Left kidney (tissue), 2 donors: ENCODE data around the gene CSMD2. TPM values are rescaled to one million over a fixed set of nuclear protein-coding genes. Genes with fewer than 3 reads are reported as not detected.

Experiments used
- DNase-seq: peaks from one replicate; pipeline ENCODE4 v3.0.0-alpha.2; 2013
- polyA plus RNA-seq: library from polyadenylated mRNA; unstranded; fragments of 120-200 nt; gene quantifications from one replicate; pipeline ENCODE4 v1.2.1, GENCODE V29; 2013; ENCODE audit not compliant: insufficient read length

The CSMD2 gene
- polyA plus RNA-seq, 1 donor, result 1.2 TPM

DNA sequence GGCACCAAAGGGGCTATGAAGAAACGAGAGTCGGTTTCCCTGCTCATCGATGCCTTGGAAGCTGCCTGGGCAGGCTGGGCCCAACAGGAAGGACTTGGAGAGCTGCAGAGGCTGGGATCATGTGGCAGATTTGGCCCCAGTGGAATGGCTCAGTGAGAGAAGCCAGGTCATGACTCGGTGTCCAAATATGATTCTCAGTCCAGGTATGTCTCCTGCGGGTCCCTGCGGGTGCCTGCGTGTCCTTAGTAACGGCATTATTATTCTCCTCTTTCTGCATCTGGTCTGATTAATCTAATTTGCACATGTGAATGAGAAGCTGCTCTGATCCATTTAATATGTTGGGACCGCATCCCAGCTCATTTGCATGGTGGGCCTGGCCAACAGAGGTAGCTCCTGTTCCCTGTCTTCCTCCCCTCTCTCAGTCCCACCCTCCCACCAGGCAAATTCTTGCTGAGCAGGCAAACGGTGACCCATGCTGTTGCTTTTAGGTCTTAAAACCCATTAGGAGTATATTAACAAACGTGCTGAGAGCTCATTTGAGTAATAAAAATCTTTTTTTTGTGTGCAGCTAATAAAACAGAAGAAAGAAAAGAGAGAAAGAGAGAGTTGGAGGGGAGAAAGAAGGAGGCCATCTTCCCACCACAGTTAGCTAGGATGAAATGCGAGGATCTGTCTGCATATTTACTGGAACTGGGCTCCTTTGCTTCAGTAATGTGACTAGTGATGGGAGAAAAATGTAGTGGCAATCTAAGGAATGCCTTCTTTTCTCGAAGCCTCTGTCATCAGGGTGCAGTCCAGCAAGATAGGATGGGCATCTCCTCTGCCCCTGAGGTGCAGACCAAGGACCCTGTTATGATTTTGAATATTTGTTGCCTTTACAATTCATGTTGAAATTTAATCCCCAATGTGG lies 167.6 kb downstream of the CSMD2 start:
- no peak for DNase-seq

DNA sequence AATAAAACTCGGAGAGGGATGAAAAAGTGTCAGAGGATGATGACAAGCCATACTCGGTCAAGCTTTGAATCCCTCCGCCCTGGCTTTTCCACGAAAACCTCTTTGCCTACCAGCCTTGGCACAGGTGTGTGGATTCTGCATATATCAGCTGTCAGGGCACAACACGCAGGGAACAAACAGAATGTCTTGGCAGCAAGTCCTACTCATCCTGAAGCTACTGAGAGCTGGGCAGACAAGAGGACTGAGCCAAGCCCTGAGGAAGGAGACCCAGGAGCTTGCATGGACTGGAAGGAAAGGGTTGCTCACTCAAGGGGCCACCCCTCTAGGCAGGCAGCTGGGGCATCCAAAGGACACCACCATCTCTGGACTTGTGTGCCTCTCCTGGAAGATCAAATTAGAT lies 168.7 kb downstream of the CSMD2 start:
- DNase-seq, result no peak

DNA sequence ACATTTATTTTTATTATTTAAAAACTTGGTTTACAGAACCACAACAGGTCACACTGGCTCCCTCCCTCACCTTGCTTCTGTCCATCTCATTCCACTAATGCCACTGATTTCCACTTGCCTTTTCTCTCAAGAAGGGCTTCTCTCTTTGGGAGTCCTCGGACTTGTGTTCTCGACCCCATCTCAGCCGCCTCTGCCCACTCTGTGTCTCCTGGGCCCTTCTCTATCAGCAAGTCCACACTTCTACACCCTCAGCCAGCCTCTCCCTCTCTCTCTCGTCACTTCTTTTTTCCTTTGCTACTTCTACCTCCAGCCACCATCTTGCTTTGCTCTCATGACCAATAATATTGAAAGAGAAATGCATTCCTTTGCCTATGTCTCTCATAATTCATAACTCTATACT lies 171.7 kb downstream of the CSMD2 start:
- DNase-seq, result no peak

DNA sequence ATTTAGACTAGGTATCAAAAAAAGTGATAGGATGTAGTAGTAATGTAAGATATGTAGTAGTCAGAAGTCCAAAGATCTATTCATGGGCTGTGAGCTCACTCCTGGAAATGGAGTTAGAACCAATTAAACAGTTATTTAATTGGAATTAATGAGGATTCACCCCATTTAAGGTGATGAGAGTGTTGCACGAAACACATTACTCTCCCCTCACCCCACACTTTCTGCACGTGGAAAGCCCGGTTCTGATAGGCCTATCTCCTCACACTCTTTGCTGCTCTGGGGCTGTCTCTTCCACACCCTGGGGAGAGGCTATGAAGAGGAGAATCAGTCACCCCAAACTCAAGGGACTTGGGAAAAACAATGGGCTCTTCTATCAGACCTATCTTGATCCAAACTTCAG lies 174.7 kb downstream of the CSMD2 start:
- DNase-seq, result no peak

DNA sequence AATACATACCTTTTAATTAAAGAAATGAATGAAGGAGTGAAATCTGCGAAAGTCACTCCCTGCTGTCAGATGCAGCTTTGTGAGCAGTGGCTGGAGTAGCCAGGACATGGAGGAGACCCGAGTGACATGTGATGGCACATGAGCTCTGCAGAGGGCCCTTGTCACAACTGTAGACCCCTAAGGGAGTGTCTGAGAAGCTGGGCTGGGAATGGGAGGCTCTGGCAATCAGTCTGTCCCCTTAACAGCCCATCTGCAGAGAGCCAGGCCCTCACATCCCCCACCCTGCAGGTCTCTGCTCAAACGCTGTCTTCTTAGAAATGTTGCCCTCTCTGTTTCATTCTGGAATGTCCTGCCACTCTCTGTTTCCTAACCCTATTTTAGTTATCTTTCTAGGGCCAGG lies 176.9 kb downstream of the CSMD2 start:
- no peak for DNase-seq

DNA sequence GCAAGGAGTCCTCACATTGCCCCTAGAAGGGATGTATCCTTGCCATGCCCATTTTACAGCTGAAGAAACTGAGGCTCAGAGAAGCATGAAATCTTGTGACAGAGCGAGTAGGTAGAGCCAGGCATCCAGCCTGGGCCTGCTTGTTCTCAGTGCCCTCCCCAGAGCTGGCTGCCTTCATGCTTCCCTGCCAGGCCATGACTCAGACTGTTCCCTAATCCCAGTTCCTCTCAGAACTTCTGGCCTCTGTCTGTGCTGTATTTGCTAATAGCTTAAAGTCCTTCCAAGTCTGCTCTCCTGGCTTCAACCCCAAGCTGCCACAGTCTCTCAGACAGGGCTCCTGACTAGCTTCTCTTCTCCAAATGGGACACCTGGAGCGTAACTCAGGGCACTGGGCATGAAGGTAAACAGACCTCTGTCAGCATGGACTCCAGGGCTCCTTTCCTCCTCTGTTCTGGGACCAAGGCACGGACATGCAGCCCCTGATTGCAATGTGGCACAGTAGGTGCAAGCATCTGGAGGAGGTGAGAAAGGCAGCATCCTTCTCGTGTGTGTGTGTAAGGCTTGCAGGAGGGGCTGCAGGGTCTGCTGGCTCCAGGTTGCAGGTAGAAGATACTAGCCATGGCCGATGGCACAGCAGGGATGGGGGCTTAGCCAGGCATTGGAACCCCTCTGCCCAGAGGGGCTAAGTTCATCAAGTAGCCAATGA lies 178.5 kb downstream of the CSMD2 start:
- DNase-seq, result no peak

DNA sequence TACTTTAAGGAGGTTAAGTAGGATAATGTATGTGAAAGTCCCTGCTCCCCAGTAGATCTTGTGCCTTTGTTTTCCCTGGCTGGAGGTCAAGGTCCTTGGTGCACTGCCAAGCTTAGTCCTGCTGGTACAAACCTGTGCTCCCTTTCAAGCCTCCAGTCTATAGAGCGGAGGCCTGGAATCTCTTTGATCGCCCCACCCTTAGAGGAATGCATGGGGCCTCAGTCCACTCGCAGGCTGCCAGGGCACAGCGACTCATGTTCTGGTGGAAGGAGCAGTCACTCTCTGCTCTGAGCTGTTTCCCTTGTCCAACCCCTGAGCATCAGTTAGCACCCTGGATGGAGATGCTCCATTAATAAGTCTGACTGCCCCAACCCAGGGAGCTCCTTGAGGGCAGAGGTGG lies 179.4 kb downstream of the CSMD2 start:
- DNase-seq, result no peak

DNA sequence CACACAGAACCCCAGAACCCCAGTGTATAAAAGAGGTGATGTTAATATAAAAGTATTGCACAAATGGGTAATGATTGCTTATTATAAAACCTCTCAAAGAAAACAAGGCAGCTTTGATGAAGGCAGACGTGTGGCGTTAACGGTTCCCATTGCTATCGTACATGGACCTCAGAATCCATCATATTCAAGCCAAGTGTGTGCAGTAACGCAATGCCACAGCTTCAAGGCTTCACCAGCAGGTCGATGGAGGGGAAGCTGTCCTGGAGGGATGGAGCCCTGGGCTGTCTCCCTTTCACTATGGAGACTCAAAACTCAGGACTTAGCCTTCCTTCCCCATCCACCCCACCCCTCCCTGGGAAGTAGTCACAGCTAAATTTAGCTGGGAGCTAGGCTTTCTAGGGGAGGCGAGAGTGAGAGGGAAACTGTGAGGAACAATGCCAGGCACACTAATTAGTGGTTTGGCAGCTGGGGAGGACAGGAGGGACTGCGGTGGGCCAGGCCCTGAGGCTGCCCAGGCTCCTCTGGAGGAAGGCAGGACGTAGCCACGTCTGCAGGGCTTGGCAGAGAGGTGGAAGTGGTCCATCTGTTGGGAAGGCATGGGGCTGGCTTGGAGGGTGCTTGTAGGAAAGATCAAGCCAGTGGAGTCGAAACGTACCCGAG lies 180.0 kb downstream of the CSMD2 start:
- DNase-seq, result no peak

DNA sequence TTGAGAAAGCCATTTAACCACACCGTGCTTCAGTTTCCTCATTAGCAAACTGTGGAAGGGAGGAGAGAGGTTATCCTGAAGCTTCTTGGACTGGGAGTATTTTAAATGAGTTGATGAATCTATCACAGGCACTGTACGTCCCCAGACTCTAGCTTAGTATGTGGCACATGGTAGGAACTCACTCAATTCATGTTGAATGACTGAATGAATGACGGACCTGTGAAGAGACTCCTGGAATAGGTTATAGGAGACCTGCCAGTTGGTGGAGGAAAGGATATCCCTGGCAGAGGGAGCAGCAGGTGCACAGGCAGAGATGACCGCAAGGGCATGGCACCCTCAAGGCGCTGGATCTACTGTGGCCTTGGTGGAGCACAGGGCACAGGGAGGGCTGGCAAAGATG lies 182.6 kb downstream of the CSMD2 start:
- DNase-seq, result no peak

DNA sequence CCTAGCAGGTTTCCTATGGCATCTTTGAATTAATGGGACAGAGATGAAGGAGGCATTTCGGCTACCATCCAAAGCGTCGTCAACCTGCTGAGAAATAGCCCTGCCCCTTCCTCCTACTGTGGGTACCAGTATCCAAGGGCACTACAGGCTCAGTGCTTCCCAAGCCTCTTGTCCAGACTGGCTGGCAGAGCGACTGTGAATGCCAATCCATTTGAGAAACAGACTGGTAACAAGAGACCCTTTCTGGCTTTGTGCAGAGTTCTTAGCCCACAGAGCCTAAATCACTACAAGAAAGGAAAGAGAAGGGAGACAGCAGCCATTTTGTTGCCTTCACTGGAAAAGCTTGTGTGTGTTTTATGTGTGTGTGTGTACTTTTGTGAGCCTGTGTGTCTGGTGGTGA lies 185.7 kb downstream of the CSMD2 start:
- no peak for DNase-seq

DNA sequence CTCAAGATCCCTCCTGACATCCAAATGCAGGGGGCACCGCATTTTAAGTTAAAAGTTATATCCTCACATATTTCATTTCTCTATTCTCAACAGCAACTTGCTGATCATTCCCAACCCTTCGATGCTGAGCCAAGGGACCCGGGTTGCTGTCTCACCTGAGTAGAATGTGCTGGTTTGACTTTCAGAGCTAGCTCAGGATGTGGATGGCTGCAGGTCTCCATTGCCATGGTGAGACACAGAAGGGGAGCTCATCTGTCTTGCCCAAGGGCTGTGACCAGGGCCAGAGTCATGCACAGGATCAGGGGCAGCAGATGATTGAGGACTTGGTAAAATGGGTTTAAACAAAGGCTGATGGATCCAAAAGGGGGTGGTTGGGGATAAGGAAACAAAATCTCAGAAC lies 189.1 kb downstream of the CSMD2 start:
- no peak for DNase-seq

DNA sequence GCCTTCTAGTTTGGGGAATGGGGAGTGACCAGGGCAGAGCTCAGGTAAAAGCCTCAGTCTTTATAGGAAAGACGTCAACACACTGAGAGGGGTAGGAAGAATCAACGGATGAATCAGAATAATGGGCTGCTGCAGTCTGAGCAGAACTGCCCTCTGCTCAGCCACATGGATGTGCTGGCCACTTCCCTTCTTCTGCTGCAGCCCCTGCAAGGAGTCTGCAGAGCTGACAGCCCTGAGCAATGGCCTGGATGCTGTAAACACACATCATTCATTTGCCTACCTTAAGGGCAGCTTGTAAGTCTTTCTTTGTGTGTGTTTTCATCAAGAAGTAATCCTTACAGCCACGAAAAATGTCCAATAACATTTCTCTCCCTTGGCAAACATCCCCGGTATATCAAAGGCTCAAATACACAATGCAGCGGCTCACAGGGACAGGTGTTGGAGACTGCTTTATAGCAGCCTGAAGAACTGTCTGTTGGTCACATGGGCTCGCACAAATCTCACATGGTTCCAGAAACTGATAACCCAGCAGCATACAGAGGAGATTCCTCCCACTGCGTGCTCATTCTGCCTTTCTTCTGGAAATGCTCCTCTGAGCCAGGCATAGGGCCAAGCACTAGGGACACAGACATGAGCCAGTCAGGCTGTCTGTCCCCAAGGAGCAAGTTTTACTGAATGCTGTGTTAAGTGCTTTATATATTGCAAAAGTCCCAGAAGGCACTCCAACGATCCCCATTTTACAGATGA lies 191.1 kb downstream of the CSMD2 start:
- no peak for DNase-seq

DNA sequence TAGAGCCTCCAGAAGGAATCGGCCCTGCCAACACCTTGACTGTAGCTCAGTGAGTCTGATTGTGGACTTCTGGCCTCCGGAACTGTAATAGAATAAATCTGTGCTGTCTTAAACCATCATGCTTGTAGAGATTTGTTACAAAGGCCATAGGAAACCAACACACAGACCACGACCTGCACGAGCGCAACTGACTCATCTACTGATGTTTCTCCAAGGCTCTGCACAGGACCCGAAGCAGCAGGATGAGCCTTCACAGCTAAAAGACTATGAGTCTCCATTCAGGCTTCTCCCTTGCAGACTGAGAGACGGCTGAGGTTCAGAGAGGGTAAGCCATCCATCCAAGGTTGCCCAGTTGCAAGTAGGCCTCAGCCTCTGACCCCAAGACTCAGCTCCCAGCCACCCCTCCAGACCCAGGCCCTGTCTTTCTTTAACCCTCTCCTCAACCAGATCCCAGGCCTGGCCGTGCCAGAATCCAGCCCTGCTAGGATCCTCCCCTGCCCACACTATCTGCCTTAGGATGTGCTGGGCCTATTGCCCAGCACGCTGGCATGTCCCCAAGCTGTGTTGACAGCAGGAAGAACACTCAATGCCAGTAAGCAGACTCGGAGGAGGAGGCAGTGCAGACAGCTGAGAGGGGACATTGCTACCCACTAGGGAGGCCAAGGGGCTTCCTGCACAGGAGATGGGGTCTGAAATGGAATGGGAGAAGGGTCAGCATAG lies 192.2 kb downstream of the CSMD2 start:
- no peak for DNase-seq

DNA sequence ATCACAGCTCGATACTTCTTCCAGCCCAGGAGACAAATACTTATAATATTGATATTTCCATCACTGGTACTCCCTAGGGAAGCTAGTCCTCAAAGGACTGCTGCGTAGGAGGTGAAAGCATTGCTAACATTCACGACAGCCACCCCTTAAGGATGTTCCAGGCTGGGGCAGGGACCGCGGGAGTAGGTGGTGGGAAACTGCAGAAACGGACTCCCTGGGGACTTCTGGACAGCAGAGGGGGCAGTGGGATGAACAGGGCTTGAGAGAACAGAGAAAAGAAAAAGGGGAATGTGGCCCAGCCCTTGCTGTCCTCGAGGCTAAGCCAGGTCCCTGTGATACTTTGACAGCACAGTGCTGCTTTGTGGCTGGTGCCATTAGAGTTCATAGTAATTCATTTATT lies 193.1 kb downstream of the CSMD2 start:
- DNase-seq, result no peak

DNA sequence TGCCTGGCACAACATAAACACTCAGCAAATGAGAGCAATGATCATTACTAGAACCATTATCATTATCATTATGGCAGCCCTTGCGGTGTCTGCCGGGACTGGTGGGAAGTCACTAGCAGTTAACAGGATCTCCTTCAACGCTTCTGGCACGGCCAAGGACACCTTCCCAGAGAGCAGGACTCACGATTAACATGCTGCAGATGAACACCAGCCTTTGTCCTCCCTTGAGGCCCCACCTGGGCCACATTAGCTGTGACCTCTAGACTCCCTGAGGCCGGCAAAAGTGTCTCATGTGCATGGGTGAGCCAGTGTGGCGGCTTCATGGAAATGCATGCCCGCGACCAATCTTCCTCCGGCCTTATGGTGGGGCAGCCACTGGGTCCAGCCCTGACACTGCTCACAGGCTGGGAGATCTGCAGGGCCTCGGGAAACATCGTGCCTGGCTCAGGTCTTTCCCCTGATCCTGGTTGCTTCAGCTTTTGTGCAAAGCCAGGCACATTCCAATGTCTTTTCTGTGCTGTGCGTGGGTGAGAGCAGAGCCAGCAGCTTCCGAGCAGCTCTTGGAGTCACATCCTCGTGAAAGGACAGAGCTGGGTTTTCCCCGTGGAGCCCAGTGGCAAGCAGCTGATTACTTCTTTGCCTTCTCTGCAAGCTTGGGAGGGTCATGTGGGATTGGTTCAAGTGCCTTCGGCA lies 193.9 kb downstream of the CSMD2 start:
- no peak for DNase-seq

DNA sequence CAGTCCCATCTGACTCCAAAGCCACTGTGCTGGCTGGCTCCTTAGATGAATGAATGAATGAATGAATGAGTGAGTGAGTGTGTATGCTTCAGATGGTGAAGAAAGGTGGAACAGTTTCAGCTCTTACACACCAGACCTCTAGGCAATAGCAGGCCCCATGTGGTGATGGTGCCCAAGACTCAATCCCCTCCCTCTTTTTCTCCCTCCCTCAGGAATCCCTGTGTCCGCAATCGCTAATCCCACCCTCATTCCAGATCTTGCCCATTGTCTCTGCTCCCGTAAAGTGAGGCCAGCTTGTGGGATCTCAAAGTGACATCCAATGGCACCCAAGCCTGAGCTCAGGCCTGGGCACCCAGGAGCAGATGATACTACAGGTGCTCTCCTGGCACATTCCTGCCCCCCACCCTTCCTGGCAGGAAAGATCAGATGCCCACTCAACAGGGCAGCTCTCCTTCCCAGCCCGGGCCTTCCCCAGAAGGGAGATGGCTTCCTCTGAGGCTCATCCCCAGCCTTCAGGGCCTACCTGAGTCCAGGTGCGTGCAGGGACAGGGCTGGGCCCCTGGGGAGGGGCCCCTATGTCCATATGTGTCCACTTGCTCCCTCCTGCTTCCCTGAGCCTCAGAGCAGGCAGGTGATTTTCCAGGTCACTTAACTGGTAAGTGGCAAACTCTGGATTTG lies 194.7 kb downstream of the CSMD2 start:
- no peak for DNase-seq

DNA sequence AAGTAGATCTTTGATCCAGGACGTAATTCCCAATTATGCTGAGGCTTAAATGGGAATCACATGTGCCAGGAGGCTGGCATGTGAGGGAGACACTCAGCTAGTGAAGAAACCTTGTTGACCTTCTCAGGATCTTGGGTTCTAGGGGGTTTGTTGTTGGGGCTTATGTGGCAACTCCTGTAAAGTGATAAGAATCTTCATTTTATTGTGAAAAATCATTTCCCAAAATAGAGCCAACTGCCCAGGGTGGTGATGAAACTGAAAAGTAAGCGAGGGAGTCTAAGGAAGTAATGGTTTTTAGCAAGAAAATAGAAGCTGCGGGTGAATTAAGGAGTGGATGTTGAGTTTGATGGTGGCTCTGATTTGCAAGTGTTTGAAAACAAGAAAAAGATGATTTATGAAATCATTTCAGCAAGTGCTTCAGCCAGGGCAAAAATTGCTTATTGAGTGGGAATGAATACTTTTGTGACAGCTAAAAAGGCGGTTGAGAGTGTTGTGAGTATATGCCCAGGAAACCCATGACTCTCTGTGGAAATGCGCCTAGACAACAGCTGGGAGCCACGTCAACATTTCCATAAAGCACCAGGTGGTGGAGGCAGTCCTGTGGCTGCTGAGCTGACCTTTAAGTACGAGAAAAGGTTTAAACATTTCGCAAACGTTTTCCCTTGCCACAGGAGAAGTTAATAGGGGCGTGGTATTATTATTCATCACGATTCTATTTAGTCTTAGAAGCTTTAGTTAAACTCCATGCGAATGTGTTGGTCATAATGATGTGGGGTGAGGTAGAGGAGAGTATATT lies 198.5 kb downstream of the CSMD2 start:
- DNase-seq, result no peak

DNA sequence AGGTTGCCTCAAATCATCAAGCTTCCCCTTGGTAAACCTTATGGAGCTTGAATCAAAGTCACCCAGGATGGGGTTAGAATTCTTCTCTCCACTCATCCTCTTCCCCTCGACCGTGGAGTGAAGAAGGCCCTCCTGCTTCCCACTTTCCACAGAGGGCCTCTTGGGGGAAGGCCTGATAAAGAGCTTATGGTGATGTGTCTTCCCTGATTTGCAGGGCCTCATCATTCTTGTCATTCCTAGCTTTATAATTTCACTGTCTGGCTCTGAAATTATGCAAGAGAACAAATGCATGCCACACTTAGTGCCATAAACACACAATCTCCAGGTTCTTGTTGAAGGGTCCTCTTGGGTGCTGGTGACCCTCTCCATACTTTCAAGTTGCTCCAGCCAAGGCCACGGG lies 199.9 kb downstream of the CSMD2 start:
- no peak for DNase-seq

DNA sequence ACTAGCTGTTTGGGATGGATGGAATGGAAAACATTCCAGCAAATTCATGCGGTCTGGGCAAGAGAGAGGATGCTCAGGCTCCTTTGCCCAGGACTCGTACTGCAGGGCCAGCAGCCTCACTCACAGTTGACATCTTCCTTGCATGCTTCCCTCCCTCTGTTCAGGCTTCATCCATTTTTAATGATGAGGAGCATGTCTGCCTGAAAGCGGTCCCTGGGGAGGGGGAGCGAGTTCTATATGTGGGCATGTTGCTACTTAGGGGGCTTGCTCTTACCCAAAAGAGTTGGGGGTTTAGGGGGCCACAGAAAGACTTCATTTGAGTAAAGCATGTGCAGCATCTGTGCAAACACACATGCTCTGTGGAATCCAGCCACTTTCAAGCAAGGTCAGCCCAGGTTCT lies 203.0 kb downstream of the CSMD2 start:
- no peak for DNase-seq
